DMS114 treated with DMSO at 0.1 percent for 48 hours (cell line): ENCODE data around the gene WAPL.

Experiments
- DNase-seq: peaks from one replicate; lab custom pipeline; 2025; ENCODE audit not compliant: unreplicated experiment; lab: John Stamatoyannopoulos, UW

WAPL gene

GRCh38 chr10:86524225-86524962, 2.8 kb upstream of the WAPL start:
- no peak for DNase-seq

- peak; percentile 18 for DNase-seq
Observed at GRCh38 chr10:86523348-86523747, 1.8 kb upstream of the WAPL start.

- no peak for DNase-seq
Observed at GRCh38 chr10:86522510-86522855, 891 bp upstream of the WAPL start.

- DNase-seq, result peak; percentile 34
Observed at GRCh38 chr10:86520871-86521677, 518 bp downstream of the WAPL start.

GRCh38 chr10:86518781-86519180, 2.8 kb downstream of the WAPL start:
- DNase-seq, result no peak

GRCh38 chr10:86512137-86512536, 9.5 kb downstream of the WAPL start:
- DNase-seq, result no peak

- no peak for DNase-seq
Observed at GRCh38 chr10:86511027-86511865, 10.3 kb downstream of the WAPL start.

GRCh38 chr10:86509145-86509544, 12.4 kb downstream of the WAPL start:
- no peak for DNase-seq

GRCh38 chr10:86508217-86508616, 13.4 kb downstream of the WAPL start:
- DNase-seq, result no peak

GRCh38 chr10:86506499-86506898, 15.1 kb downstream of the WAPL start:
- DNase-seq, result no peak

- no peak for DNase-seq
Observed at GRCh38 chr10:86506062-86506461, 15.5 kb downstream of the WAPL start.

GRCh38 chr10:86504510-86504909, 17.1 kb downstream of the WAPL start:
- no peak for DNase-seq

- no peak for DNase-seq
Observed at GRCh38 chr10:86500846-86501245, 20.7 kb downstream of the WAPL start.

- no peak for DNase-seq
Observed at GRCh38 chr10:86498598-86498997, 23.0 kb downstream of the WAPL start.

GRCh38 chr10:86497621-86498020, 24.0 kb downstream of the WAPL start:
- DNase-seq, result no peak

GRCh38 chr10:86489960-86490612, 31.5 kb downstream of the WAPL start:
- no peak for DNase-seq

GRCh38 chr10:86489071-86489810, 32.4 kb downstream of the WAPL start:
- DNase-seq, result no peak

GRCh38 chr10:86486856-86487255, 34.7 kb downstream of the WAPL start:
- DNase-seq, result no peak

- DNase-seq, result no peak
Observed at GRCh38 chr10:86483664-86484063, 37.9 kb downstream of the WAPL start.

GRCh38 chr10:86481761-86482160, 39.8 kb downstream of the WAPL start:
- DNase-seq, result no peak
